HepG2 (cell line): ENCODE data around the gene NR3C2. TPM values are rescaled to one million over a fixed set of nuclear protein-coding genes. Genes with fewer than 3 reads are reported as not detected.

Source experiments
- ATAC-seq: fragments of 200-7000 bp; cut with Tn5 transposase; 3 replicates; pipeline ENCODE4 v1.9.1; 2020; ENCODE audit warnings: mild to moderate bottlenecking, moderate library complexity
- BruUV-seq: library from RNA; stranded (reverse); fragments of 400-500 nt; replicated peaks from 2 replicates; lab custom pipeline; 2021; lab: Mats Ljungman, UMichigan
- CTCF ChIA-PET: fragments of 300-600 bp; formaldehyde crosslinking; extraction: SDS; loops from one replicate; lab custom pipeline; 2021; ENCODE audit warnings: low total read pairs, inconsistent platforms, low intra/inter-chr PET ratio; lab: Yijun Ruan, JAX
- POLR2A ChIA-PET: fragments of 350-600 bp; sonication (Branson Sonifier 250); formaldehyde crosslinking; loops from one replicate; lab custom pipeline; 2020; ENCODE audit warnings: antibody characterized with exemption, inconsistent platforms; lab: Yijun Ruan, JAX
- DNase-seq: peaks from one replicate; pipeline ENCODE4 v3.0.0-alpha.2; 2015; ENCODE audit warnings: low spot score
- FAIRE-seq: peaks from 3 replicates; lab custom pipeline; 2011; peaks lifted over from hg19 to GRCh38; lab: Jason Lieb, UNC
- H2AFZ ChIP-seq: one replicate; pipeline ENCODE4 v1.6.1; 2011; ENCODE audit warnings: low read length, inconsistent platforms
- H3K27ac ChIP-seq: fragments of 300-600 bp; 3 replicates; pipeline ENCODE4 v1.8.0; 2011; ENCODE audit warnings: mixed run types, mild to moderate bottlenecking, mixed read lengths, low read length, inconsistent platforms; ENCODE audit not compliant: insufficient read depth; ENCODE audit errors: extremely low read length
- H3K27me3 ChIP-seq, 2 experiments: fragments of 200-600 bp in 1 of 2; 2 replicates in 1 of 2; 3 replicates in 1 of 2; pipeline versions ENCODE4 v1.6.0 to v1.8.0; 2011; ENCODE audit warnings: low read length in 2 of 2, mild to moderate bottlenecking in 2 of 2, moderate library complexity in 2 of 2, inconsistent platforms in 1 of 2; ENCODE audit not compliant: insufficient read depth in 2 of 2, control insufficient read depth in 1 of 2
- H3K36me3 ChIP-seq, 2 experiments: fragments of 200-600 bp in 1 of 2; replicated peaks in 1 of 2; 2 replicates in 1 of 2; 3 replicates in 1 of 2; pipeline versions ENCODE4 v1.5.1 to v1.8.0; 2011; ENCODE audit warnings: low read length in 2 of 2, inconsistent platforms in 1 of 2; ENCODE audit not compliant: insufficient read depth in 2 of 2, control insufficient read depth in 1 of 2
- H3K4me1 ChIP-seq: 2 replicates; pipeline ENCODE4 v1.5.1; 2012; ENCODE audit warnings: low read length, inconsistent platforms; ENCODE audit not compliant: insufficient read depth
- H3K4me2 ChIP-seq: 2 replicates; pipeline ENCODE4 v1.6.0; 2011; ENCODE audit warnings: low read depth, low read length, inconsistent platforms
- H3K4me3 ChIP-seq, 3 experiments: fragments of 200-600 bp in 1 of 3; sonication (generic), shearing (Covaris generic) in 1 of 3; replicated peaks in 1 of 3; 2 replicates each; pipeline ENCODE4 v1.5.1; 2011 to 2016; ENCODE audit warnings: low read length in 3 of 3, inconsistent platforms in 2 of 3, low read depth in 2 of 3, mild to moderate bottlenecking in 2 of 3, control low read depth in 1 of 3, mixed read lengths in 1 of 3; ENCODE audit not compliant: insufficient read depth in 1 of 3
- H3K79me2 ChIP-seq: one replicate; pipeline ENCODE4 v1.6.1; 2011; ENCODE audit warnings: low read length, inconsistent platforms; ENCODE audit not compliant: insufficient read depth
- H3K9ac ChIP-seq: 2 replicates; pipeline ENCODE4 v1.6.0; 2011; ENCODE audit warnings: mild to moderate bottlenecking, low read depth, low read length, inconsistent platforms; ENCODE audit not compliant: insufficient read depth
- H3K9me3 ChIP-seq: 2 replicates; pipeline ENCODE4 v1.5.1; 2012; ENCODE audit warnings: mild to moderate bottlenecking, low read length
- H4K20me1 ChIP-seq: 2 replicates; pipeline ENCODE4 v1.6.0; 2011; ENCODE audit warnings: inconsistent platforms, mild to moderate bottlenecking, low read length, moderate library complexity; ENCODE audit not compliant: insufficient read depth
- CHD2 ChIP-seq: IDR thresholded peaks from 2 replicates; pipeline ENCODE4 v1.6.1; 2011; ENCODE audit warnings: low read depth, low read length, improper control_type of control experiment
- CHD4 ChIP-seq: fragments of 200-600 bp; sonication (generic); IDR thresholded peaks from 2 replicates; pipeline ENCODE4 v1.7.0; 2017; ENCODE audit warnings: mild to moderate bottlenecking, low read length, borderline replicate concordance
- FOXA1 ChIP-seq, 2 experiments: fragments of 450-650 bp in 1 of 2; sonication (generic) in 1 of 2; formaldehyde crosslinking in 1 of 2; IDR thresholded peaks; 2 replicates each; pipeline versions ENCODE4 v1.4.0 to v1.6.1; 2016 to 2020; ENCODE audit warnings: missing genetic modification reagents in 1 of 2
- MTA1 ChIP-seq: sonication (generic); formaldehyde crosslinking; IDR thresholded peaks from 2 replicates; pipeline ENCODE4 v1.4.0; 2020; ENCODE audit warnings: missing genetic modification reagents, mild to moderate bottlenecking, borderline replicate concordance
- NFYC ChIP-seq: IDR thresholded peaks from 2 replicates; pipeline ENCODE4 v1.6.1; 2016; ENCODE audit warnings: missing genetic modification reagents, missing compliant biosample characterization
- ZC3H13 ChIP-seq: sonication (generic); formaldehyde crosslinking; IDR thresholded peaks from 2 replicates; pipeline ENCODE4 v1.8.1; 2023; ENCODE audit warnings: mild to moderate bottlenecking, missing genetic modification reagents, moderate library complexity
- ZFP82 ChIP-seq: sonication (generic); formaldehyde crosslinking; IDR thresholded peaks from 2 replicates; pipeline ENCODE4 v1.5.1; 2020; ENCODE audit warnings: mild to moderate bottlenecking, missing genetic modification reagents, borderline replicate concordance
- ZFY ChIP-seq: sonication (generic); formaldehyde crosslinking; IDR thresholded peaks from 2 replicates; pipeline ENCODE4 v1.4.0; 2020; ENCODE audit warnings: missing genetic modification reagents
- ZNF350 ChIP-seq: sonication (generic); formaldehyde crosslinking; IDR thresholded peaks from 2 replicates; pipeline ENCODE4 v1.4.0; 2020; ENCODE audit warnings: mild to moderate bottlenecking, low read depth, missing genetic modification reagents, borderline replicate concordance
- ZNF367 ChIP-seq: sonication (generic); formaldehyde crosslinking; IDR thresholded peaks from 2 replicates; pipeline ENCODE4 v1.4.0; 2020; ENCODE audit warnings: missing genetic modification reagents, borderline replicate concordance
- ZNF431 ChIP-seq: sonication (generic); formaldehyde crosslinking; IDR thresholded peaks from 2 replicates; pipeline ENCODE4 v1.9.0; 2022; ENCODE audit warnings: missing genetic modification reagents, low read depth, mild to moderate bottlenecking, borderline replicate concordance
- ZNF446 ChIP-seq: sonication (generic); formaldehyde crosslinking; IDR thresholded peaks from 2 replicates; pipeline ENCODE4 v1.5.0; 2020; ENCODE audit warnings: mild to moderate bottlenecking, missing genetic modification reagents
- ZNF460 ChIP-seq: sonication (generic); formaldehyde crosslinking; IDR thresholded peaks from 2 replicates; pipeline ENCODE4 v1.5.1; 2020; ENCODE audit warnings: missing genetic modification reagents, mild to moderate bottlenecking, borderline replicate concordance
- ZNF607 ChIP-seq: sonication (generic); formaldehyde crosslinking; IDR thresholded peaks from 2 replicates; pipeline ENCODE4 v1.5.1; 2020; ENCODE audit warnings: missing genetic modification reagents, mild to moderate bottlenecking, borderline replicate concordance
- ZNF724P ChIP-seq: sonication (generic); formaldehyde crosslinking; IDR thresholded peaks from 2 replicates; pipeline ENCODE4 v1.8.0; 2022; ENCODE audit warnings: missing genetic modification reagents, borderline replicate concordance
- WGBS: methylation state at CpG from one replicate; pipeline ENCODE4 v1.1.6; 2017; ENCODE audit warnings: low lambda C conversion rate; 5-methylcytosine and 5-hydroxymethylcytosine counted together
- in situ Hi-C: cut with HindIII; loops from 2 replicates; pipeline ENCODE4 v1.10.0; 2017; ENCODE audit warnings: low pct_unique_long_range_greater_than_20kb; ENCODE audit not compliant: extremely low pct_ligation_motif_present
- intact Hi-C: fragments of 100-400 bp; cut with micrococcal nuclease; formaldehyde crosslinking; loops from one replicate; pipeline ENCODE4 v1.10.0; 2022; ENCODE audit not compliant: unreplicated experiment
- polyA plus RNA-seq, 8 experiments: library from polyadenylated mRNA; depleted of rRNA in 3 of 8; stranded (reverse) in 7 of 8; unstranded in 1 of 8; fragments of >200 nt; fragmentation: Illumina TruSeq in 4 of 8; extraction: Trizol in 4 of 8; gene quantifications; 2 replicates each; pipeline versions ENCODE4 v1.2.1 to v1.2.3, GENCODE V29; 2011 to 2016; ENCODE audit warnings: low read depth in 4 of 8, missing spikeins in 1 of 8, mixed read lengths in 1 of 8; ENCODE audit not compliant: insufficient read depth in 1 of 8
- total RNA-seq, 5 experiments: library from RNA; depleted of rRNA; stranded (reverse); fragments of >200 nt; fragmentation: Illumina TruSeq; extraction: Trizol; gene quantifications; 2 replicates each; pipeline ENCODE4 v1.2.3, GENCODE V29; 2016; ENCODE audit warnings: low read depth in 1 of 5
- TF ChIP-seq, protein P1 (sequence below), 2 experiments: fragments of 450-650 bp in 1 of 2; sonication (generic) in 1 of 2; formaldehyde crosslinking; IDR thresholded peaks; 2 replicates each; pipeline versions ENCODE4 v1.5.0 to v1.8.0; 2020 to 2022; ENCODE audit warnings: mild to moderate bottlenecking in 1 of 2, missing genetic modification reagents in 1 of 2

NR3C2 gene
- total and polyA plus RNA-seq, 2 of the 13 experiments (the other 11 are each of a cell fraction or from before 2014, with no cell fraction given): 0.26 to 0.46 TPM

DNA sequence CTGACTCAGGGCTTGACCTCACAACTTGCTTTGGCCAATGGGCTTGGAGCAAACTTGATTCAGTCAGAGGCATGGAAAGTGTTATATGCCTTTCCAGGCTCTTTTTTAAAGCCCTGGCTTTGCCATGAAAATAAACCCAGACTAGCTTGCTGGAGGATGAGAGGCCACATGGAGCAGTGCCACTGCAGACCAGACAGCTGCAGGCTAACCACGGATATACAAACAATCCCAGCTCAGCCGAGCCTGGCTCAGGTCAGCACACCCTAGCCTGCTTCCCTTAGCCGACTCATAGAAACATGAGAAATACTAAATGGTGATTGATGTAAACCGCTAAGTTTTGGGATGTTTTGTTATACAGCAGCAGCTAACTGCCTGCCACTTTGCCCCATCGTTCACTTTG is 365.2 kb downstream of the NR3C2 start:
- H3K36me3 ChIP-seq: no peaks in the 10 kb centered on the region
- no peaks in the 10 kb centered on the region for H3K4me1 ChIP-seq
- no peak overlapping the region for H2AFZ ChIP-seq
- no peaks in the 10 kb centered on the region for H3K79me2 ChIP-seq
- no peak overlapping the region for H3K4me3 ChIP-seq
- ChIA-PET POLR2A (no interaction called here), CTCF (no interaction called here)
- H3K27me3 ChIP-seq: no peaks in the 10 kb centered on the region
- H4K20me1 ChIP-seq: no peaks in the 10 kb centered on the region
- H3K9me3 ChIP-seq: peaks cover 33% of the 10 kb centered on the region
- TF ChIP-seq ZFP82 (CRISPR knock-in tag) (no peak), CHD2 (no peak), CHD4 (no peak), ZNF431 (CRISPR knock-in tag) (no peak), ZNF460 (CRISPR knock-in tag) (no peak), ZNF446 (CRISPR knock-in tag) (no peak), FOXA1 (IDR thresholded peaks at IDR 0.05) (no peak), FOXA1 (CRISPR knock-in tag; IDR thresholded peaks at IDR 0.05) (no peak), ZNF607 (CRISPR knock-in tag) (no peak), ZNF350 (CRISPR knock-in tag) (no peak), MTA1 (CRISPR knock-in tag) (no peak), ZC3H13 (CRISPR knock-in tag) (no peak), ZNF724P (no peak), NFYC (CRISPR knock-in tag) (no peak), ZFY (CRISPR knock-in tag) (no peak), ZNF367 (CRISPR knock-in tag) (no peak)
- TF ChIP-seq, protein P1, sequence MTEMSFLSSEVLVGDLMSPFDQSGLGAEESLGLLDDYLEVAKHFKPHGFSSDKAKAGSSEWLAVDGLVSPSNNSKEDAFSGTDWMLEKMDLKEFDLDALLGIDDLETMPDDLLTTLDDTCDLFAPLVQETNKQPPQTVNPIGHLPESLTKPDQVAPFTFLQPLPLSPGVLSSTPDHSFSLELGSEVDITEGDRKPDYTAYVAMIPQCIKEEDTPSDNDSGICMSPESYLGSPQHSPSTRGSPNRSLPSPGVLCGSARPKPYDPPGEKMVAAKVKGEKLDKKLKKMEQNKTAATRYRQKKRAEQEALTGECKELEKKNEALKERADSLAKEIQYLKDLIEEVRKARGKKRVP (CRISPR knock-in tag; IDR thresholded peaks at IDR 0.05): no peak
- H3K4me2 ChIP-seq: no peak overlapping the region
- no peak overlapping the region for H3K27ac ChIP-seq
- H3K9ac ChIP-seq: no peak overlapping the region
- intact Hi-C loops: no loop called here
- ATAC-seq (no peak), FAIRE-seq (no peak), DNase-seq (no peak)
- BruUV-seq: no TSS peak
- in situ Hi-C loops: no loop called here
- 74% methylated on average over 5 of the region's 5 CpGs for WGBS
